PC-9 (cell line): ENCODE measurements around the gene NAPSA. TPM values are rescaled to one million over a fixed set of nuclear protein-coding genes. Genes with fewer than 3 reads are reported as not detected.
"Not testable (repeated sequence)": the region's sequence is repeated elsewhere in the genome, so short reads cannot be mapped to it uniquely, and the experiment has no call there.

Source experiments
- BruUV-seq: library from RNA; stranded (reverse); fragments of 400-500 nt; replicated peaks from 2 replicates; lab custom pipeline; 2021; lab: Mats Ljungman, UMichigan
- CTCF ChIA-PET: fragments of 300-600 bp; sonication (Branson Sonifier 250); formaldehyde crosslinking; loops from one replicate; lab custom pipeline; 2022; ENCODE audit warnings: antibody characterized with exemption; lab: Charles Lee
- POLR2A ChIA-PET: fragments of 300-600 bp; sonication (Branson Sonifier 250); formaldehyde crosslinking; loops from one replicate; lab custom pipeline; 2022; ENCODE audit warnings: antibody characterized with exemption; ENCODE audit not compliant: unreplicated experiment; lab: Charles Lee
- DNase-seq, 2 experiments: peaks; one replicate each; pipeline versions ENCODE4 v3.0.0 to v3.0.0-alpha.2; 2015 to 2022; ENCODE audit warnings: mixed read lengths in 1 of 2
- H2AFZ ChIP-seq: fragments of 200-600 bp; sonication (generic); 2 replicates; pipeline ENCODE4 v1.8.1; 2017; ENCODE audit warnings: antibody characterized with exemption
- H3F3A ChIP-seq: fragments of 200-600 bp; sonication (generic); 2 replicates; pipeline ENCODE4 v1.8.1; 2017; ENCODE audit warnings: antibody characterized with exemption, mild to moderate bottlenecking, low read depth; ENCODE audit not compliant: insufficient read depth
- H3K27ac ChIP-seq: fragments of 200-600 bp; sonication (generic); 2 replicates; pipeline ENCODE4 v1.6.1; 2016; ENCODE audit warnings: mixed run types
- H3K27me3 ChIP-seq: fragments of 200-600 bp; sonication (generic); 2 replicates; pipeline ENCODE4 v1.6.1; 2016; ENCODE audit warnings: low read depth, mixed run types; ENCODE audit not compliant: insufficient read depth
- H3K36me3 ChIP-seq: fragments of 200-600 bp; sonication (generic); 2 replicates; pipeline ENCODE4 v1.6.1; 2016; ENCODE audit warnings: low read depth, mixed run types
- H3K4me1 ChIP-seq: fragments of 200-600 bp; sonication (generic); replicated peaks from 2 replicates; pipeline ENCODE4 v1.6.1; 2016; ENCODE audit warnings: mixed run types; ENCODE audit not compliant: insufficient read depth
- H3K4me2 ChIP-seq: fragments of 200-600 bp; sonication (generic); 2 replicates; pipeline ENCODE4 v1.6.1; 2017; ENCODE audit warnings: mixed run types
- H3K4me3 ChIP-seq: fragments of 200-600 bp; sonication (generic); 2 replicates; pipeline ENCODE4 v1.6.1; 2016; ENCODE audit warnings: mixed run types
- H3K79me2 ChIP-seq: fragments of 200-600 bp; sonication (generic); 2 replicates; pipeline ENCODE4 v1.6.1; 2017; ENCODE audit warnings: low read depth, mixed run types
- H3K9me2 ChIP-seq: fragments of 200-600 bp; sonication (generic); 2 replicates; pipeline ENCODE4 v1.8.1; 2017; ENCODE audit warnings: mild to moderate bottlenecking; ENCODE audit not compliant: insufficient read depth
- H3K9me3 ChIP-seq: fragments of 200-600 bp; sonication (generic); 2 replicates; pipeline ENCODE4 v1.8.1; 2016; ENCODE audit warnings: low read depth; ENCODE audit not compliant: insufficient read depth
- H4K20me1 ChIP-seq: fragments of 200-600 bp; sonication (generic); 2 replicates; pipeline ENCODE4 v1.8.1; 2017; ENCODE audit not compliant: insufficient read depth
- EZH2 ChIP-seq: fragments of 200-600 bp; sonication (generic); IDR thresholded peaks from 2 replicates; pipeline ENCODE4 v1.8.0; 2017; ENCODE audit warnings: antibody characterized with exemption, low read depth
- intact Hi-C: fragments of 100-400 bp; cut with micrococcal nuclease; formaldehyde crosslinking; loops from one replicate; pipeline ENCODE4 v1.10.0; 2022; ENCODE audit not compliant: unreplicated experiment
- total RNA-seq: library from RNA; stranded (reverse); gene quantifications from 2 replicates; pipeline ENCODE4 v1.2.3, GENCODE V29; 2021
- TF ChIP-seq, protein P1 (sequence below): fragments of 200-600 bp; sonication (generic); conservative IDR thresholded peaks from 2 replicates; pipeline ENCODE4 v1.6.1; 2017; ENCODE audit warnings: mixed run types, antibody characterized with exemption, mild to moderate bottlenecking, moderate library complexity

The NAPSA gene
- total RNA-seq, 1 experiment from 2014 or later: 1.7 TPM

DNA sequence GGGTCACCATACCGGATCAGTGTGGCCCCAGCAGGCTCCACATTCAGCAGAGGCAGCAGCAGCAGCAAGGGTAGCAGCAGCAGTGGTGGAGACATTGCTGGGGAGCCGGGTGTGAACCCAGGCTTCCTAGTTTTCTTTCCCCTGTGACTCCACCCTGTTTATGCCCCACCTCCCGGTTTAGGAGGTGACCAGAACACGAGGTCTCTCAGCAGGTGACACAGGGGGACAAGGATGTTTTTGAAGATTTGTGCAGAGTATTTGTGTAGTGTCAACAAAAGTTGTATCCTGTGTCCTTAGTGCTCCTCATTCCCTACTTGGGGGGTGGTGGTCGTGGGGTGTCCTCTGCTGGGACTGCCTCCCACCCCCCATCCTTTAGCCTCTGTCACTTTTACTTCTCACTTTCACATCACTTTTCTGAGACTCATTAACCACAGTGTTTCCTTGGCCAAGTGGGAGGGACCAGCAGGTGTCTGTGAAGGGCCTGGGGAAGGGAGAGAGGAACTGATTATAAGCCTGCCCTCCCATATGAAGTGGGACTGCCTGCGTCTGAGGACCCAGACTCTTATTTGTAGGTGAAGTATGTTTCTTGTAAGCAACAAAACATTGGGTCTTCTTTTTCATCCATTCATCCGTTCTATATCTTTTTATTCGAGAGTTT is 20.6 kb downstream of the NAPSA start:
- Histone ChIP-seq H3K36me3 (no peaks in the 10 kb centered on the region), H3K4me2 (no peak overlapping the region), H3K9me2 (no peaks in the 10 kb centered on the region), H3K27ac (no peak overlapping the region), H2AFZ (no peak overlapping the region), H3F3A (no peaks in the 10 kb centered on the region), H3K9me3 (no peaks in the 10 kb centered on the region), H3K4me3 (no peak overlapping the region), H3K4me1 (no peaks in the 10 kb centered on the region), H3K27me3 (peaks cover 5% of the 10 kb centered on the region; the same call in 1 of the 2 replicates), H4K20me1 (no peaks in the 10 kb centered on the region), H3K79me2 (no peaks in the 10 kb centered on the region)
- ChIA-PET POLR2A (interaction anchor here (0.6 kb wide), 1 partner anchor 19 kb away, joined by 8 read pairs; no protein-coding TSS in a partner anchor), CTCF (no interaction called here)
- no TSS peak for BruUV-seq
- intact Hi-C loops: no loop called here
- DNase-seq: no peak
- TF ChIP-seq, protein P1, sequence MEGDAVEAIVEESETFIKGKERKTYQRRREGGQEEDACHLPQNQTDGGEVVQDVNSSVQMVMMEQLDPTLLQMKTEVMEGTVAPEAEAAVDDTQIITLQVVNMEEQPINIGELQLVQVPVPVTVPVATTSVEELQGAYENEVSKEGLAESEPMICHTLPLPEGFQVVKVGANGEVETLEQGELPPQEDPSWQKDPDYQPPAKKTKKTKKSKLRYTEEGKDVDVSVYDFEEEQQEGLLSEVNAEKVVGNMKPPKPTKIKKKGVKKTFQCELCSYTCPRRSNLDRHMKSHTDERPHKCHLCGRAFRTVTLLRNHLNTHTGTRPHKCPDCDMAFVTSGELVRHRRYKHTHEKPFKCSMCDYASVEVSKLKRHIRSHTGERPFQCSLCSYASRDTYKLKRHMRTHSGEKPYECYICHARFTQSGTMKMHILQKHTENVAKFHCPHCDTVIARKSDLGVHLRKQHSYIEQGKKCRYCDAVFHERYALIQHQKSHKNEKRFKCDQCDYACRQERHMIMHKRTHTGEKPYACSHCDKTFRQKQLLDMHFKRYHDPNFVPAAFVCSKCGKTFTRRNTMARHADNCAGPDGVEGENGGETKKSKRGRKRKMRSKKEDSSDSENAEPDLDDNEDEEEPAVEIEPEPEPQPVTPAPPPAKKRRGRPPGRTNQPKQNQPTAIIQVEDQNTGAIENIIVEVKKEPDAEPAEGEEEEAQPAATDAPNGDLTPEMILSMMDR: no peak
- no peak for TF ChIP-seq EZH2

DNA sequence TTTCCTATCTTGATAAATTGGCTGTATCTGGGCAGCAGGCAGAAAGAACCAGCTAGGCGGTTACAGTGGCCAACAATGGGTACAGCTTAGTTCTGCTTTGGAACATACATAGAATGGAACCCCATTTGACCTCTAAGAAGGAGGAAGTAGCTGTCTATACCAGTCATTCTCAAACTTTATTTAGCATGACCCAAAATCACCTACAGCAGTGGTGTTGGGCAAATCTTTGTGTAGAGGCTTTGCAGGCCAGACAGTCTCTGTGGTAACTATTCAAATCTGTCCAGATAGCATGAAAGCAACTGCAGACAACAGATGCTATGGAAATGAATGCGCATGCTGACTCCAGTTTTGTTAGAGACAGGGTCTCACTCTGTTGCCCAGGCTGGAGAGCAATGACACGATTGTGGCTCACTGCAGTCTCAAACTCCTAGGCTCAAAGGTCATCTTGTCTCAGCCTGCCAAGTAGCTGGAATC is 24.3 kb downstream of the NAPSA start:
- H3F3A ChIP-seq: no peaks in the 10 kb centered on the region
- no peak overlapping the region for H3K4me2 ChIP-seq
- TF ChIP-seq, protein P1: no peak
- TF ChIP-seq EZH2: no peak
- H3K27ac ChIP-seq: no peak overlapping the region
- H3K9me3 ChIP-seq: no peaks in the 10 kb centered on the region
- H3K4me3 ChIP-seq: no peak overlapping the region
- no peaks in the 10 kb centered on the region for H3K79me2 ChIP-seq
- no peaks in the 10 kb centered on the region for H3K9me2 ChIP-seq
- H2AFZ ChIP-seq: no peak overlapping the region
- no peak for DNase-seq
- BruUV-seq: no TSS peak
- H4K20me1 ChIP-seq: no peaks in the 10 kb centered on the region
- ChIA-PET POLR2A (interaction anchor here (0.6 kb wide), 1 partner anchor 774 kb away, joined by 3 read pairs; no protein-coding TSS in a partner anchor), CTCF (no interaction called here)
- peaks cover 10% of the 10 kb centered on the region; the same call in 1 of the 2 replicates for H3K27me3 ChIP-seq
- intact Hi-C loops: no loop called here
- no peaks in the 10 kb centered on the region for H3K4me1 ChIP-seq
- H3K36me3 ChIP-seq: no peaks in the 10 kb centered on the region

DNA sequence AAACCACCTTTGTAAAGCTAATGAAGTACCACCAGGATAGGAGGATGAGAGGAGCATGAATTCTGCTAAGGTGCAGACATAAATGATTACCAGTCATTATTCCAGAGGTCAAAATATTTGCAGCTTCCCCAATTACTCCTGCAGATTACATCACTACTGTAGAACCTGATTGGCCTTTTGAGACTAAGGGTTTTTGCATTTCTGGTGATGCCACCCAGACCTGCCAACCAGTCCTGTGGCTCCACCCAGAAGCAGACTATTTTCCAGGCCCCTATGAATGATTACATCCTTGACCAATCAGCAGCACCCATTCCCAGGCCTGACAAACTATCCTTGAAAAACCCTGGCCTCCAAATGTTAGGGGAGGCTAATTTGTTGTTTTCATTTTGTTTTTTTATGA is 25.1 kb downstream of the NAPSA start:
- no peak overlapping the region for H3K4me3 ChIP-seq
- CTCF ChIA-PET: no interaction called here
- H3F3A ChIP-seq: no peaks in the 10 kb centered on the region
- no peaks in the 10 kb centered on the region for H4K20me1 ChIP-seq
- no peaks in the 10 kb centered on the region for H3K4me1 ChIP-seq
- POLR2A ChIA-PET: no interaction called here
- H3K9me2 ChIP-seq: no peaks in the 10 kb centered on the region
- H3K36me3 ChIP-seq: no peaks in the 10 kb centered on the region
- TF ChIP-seq, protein P1: no peak
- TF ChIP-seq EZH2: no peak
- intact Hi-C loops: no loop called here
- BruUV-seq: no TSS peak
- H3K4me2 ChIP-seq: no peak overlapping the region
- no peak overlapping the region for H3K27ac ChIP-seq
- no peak for DNase-seq
- peaks cover 10% of the 10 kb centered on the region; the same call in 1 of the 2 replicates for H3K27me3 ChIP-seq
- no peaks in the 10 kb centered on the region for H3K79me2 ChIP-seq
- no peak overlapping the region for H2AFZ ChIP-seq
- H3K9me3 ChIP-seq: no peaks in the 10 kb centered on the region

DNA sequence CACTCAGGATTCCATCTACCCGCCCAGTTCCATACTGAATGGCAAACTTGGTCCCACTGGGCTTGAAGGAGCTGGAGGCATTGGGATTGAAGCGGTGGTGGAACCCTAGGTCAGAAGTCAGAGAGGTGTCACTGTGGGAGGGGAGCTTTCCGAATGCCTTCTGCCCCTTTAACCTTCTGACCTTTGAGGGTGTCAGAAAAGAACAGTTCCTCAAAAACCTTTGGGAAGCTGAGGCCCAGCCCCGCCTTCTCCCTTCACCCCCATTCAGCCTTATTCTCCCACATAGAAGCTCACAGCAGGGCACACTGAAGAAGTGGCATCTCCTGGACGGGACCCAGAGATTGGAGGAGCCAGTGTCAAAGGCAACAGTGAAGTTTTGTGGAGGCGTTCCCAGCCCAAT is 28.4 kb downstream of the NAPSA start:
- H3K9me2 ChIP-seq, H3F3A ChIP-seq, H4K20me1 ChIP-seq, intact Hi-C loops, H3K9me3 ChIP-seq, H3K4me3 ChIP-seq, H2AFZ ChIP-seq, H3K27ac ChIP-seq, DNase-seq, BruUV-seq, H3K27me3 ChIP-seq, H3K4me2 ChIP-seq, CTCF ChIA-PET, H3K36me3 ChIP-seq, H3K79me2 ChIP-seq: not testable (repeated sequence)
- peaks cover 16% of the 10 kb centered on the region; the same call in 1 of the 2 replicates for H3K4me1 ChIP-seq
- POLR2A ChIA-PET: interaction anchor here (0.6 kb wide), 1 partner anchor 971 kb away, joined by 4 read pairs; no protein-coding TSS in a partner anchor
